Dedifferentiated amniotic fluid mesenchymal stem cell (primary cell): ENCODE data around the gene PBLD.

Experiments
- DNase-seq: peaks from one replicate; pipeline ENCODE4 v3.0.0-alpha.2; 2016; ENCODE audit errors: extremely low spot score

PBLD gene

GRCh38 chr10:68332259-68333057 lies at the start of gene PBLD:
TSS of gene PBLD (minus strand) at chr10:68332928. CDS start at chr10:68306844, 26,084 bp downstream.
- DNase-seq: peak; percentile 55

GRCh38 chr10:68371604-68372003 lies 38.9 kb upstream of the PBLD start:
- no peak for DNase-seq

- no peak for DNase-seq
Observed at GRCh38 chr10:68367121-68367520, 34.4 kb upstream of the PBLD start.

- DNase-seq: no peak
Observed at GRCh38 chr10:68366600-68366999, 33.9 kb upstream of the PBLD start.

- DNase-seq: no peak
Observed at GRCh38 chr10:68365611-68366010, 32.9 kb upstream of the PBLD start.

GRCh38 chr10:68364101-68364886 lies 31.6 kb upstream of the PBLD start:
- no peak for DNase-seq

- DNase-seq: no peak
Observed at GRCh38 chr10:68362590-68362989, 29.9 kb upstream of the PBLD start.

GRCh38 chr10:68359189-68359588 lies 26.5 kb upstream of the PBLD start:
- DNase-seq: no peak

GRCh38 chr10:68353537-68353936 lies 20.8 kb upstream of the PBLD start:
- no peak for DNase-seq

GRCh38 chr10:68348265-68348741 lies 15.6 kb upstream of the PBLD start:
- peak; percentile 33 for DNase-seq

GRCh38 chr10:68346774-68347173 lies 14.0 kb upstream of the PBLD start:
- no peak for DNase-seq

- no peak for DNase-seq
Observed at GRCh38 chr10:68345621-68346020, 12.9 kb upstream of the PBLD start.

- no peak for DNase-seq
Observed at GRCh38 chr10:68342909-68343516, 10.3 kb upstream of the PBLD start.

- no peak for DNase-seq
Observed at GRCh38 chr10:68340358-68341080, 7.8 kb upstream of the PBLD start.

- DNase-seq: no peak
Observed at GRCh38 chr10:68336754-68337351, 4.1 kb upstream of the PBLD start.

GRCh38 chr10:68334672-68335467 lies 2.1 kb upstream of the PBLD start:
- no peak for DNase-seq

GRCh38 chr10:68333440-68334431 lies 1.0 kb upstream of the PBLD start:
- no peak for DNase-seq

GRCh38 chr10:68333058-68333395 lies 299 bp upstream of the PBLD start:
- DNase-seq: peak; percentile 45
